ENCODE results near the gene ADAM22.

The ADAM22 gene

GRCh38 chr7:88042803-88043202 lies 108.8 kb downstream of the ADAM22 start:
- Histone ChIP-seq H3K9me2 (replicated peaks; ENCODE audit: insufficient read depth, low read length) (no peaks in the 10 kb centered on the region), H3K4me3 (ENCODE audit: insufficient read depth, low read length, poor library complexity, severe bottlenecking) (no peak overlapping the region), H3K4me2 (ENCODE audit: low read depth, low read length, poor library complexity, severe bottlenecking) (no peak overlapping the region), H3K27me3 (ENCODE audit: low read length) (no peaks in the 10 kb centered on the region), H3K79me2 (ENCODE audit: insufficient read depth, low read length) (no peaks in the 10 kb centered on the region), H3F3A (ENCODE audit: insufficient read depth) (peaks cover 3% of the 10 kb centered on the region; the same call in 1 of the 2 replicates), H3K9me3 (ENCODE audit: insufficient read depth, low read length) (no peaks in the 10 kb centered on the region), H4K20me1 (ENCODE audit: low read depth, low read length) (no peaks in the 10 kb centered on the region), H2AFZ (ENCODE audit: low read depth, low read length, severe bottlenecking) (no peak overlapping the region), H3K9ac (ENCODE audit: low read length) (no peak overlapping the region), H3K36me3 (ENCODE audit: low read length) (peaks cover 3% of the 10 kb centered on the region; the same call in 1 of the 2 replicates), H3K27ac (ENCODE audit: low read depth, low read length) (no peak overlapping the region)
- TF ChIP-seq EZH2phosphoT487 (conservative IDR thresholded peaks at IDR 0.05; ENCODE audit: low read length) (no peak), CTCF (IDR thresholded peaks at IDR 0.05; ENCODE audit: insufficient read depth, low read length, poor library complexity, severe bottlenecking) (no peak)

GRCh38 chr7:88044069-88044468 lies 110.0 kb downstream of the ADAM22 start:
- H3K27me3 ChIP-seq (ENCODE audit: low read length): no peaks in the 10 kb centered on the region
- H3K79me2 ChIP-seq (ENCODE audit: insufficient read depth, low read length): no peaks in the 10 kb centered on the region
- H3K4me3 ChIP-seq (ENCODE audit: insufficient read depth, low read length, poor library complexity, severe bottlenecking): no peak overlapping the region
- peaks cover 3% of the 10 kb centered on the region; the same call in 1 of the 2 replicates for H3K36me3 ChIP-seq (ENCODE audit: low read length)
- TF ChIP-seq CTCF (IDR thresholded peaks at IDR 0.05; ENCODE audit: insufficient read depth, low read length, poor library complexity, severe bottlenecking) (no peak), EZH2phosphoT487 (conservative IDR thresholded peaks at IDR 0.05; ENCODE audit: low read length) (no peak)
- H3K27ac ChIP-seq (ENCODE audit: low read depth, low read length): no peak overlapping the region
- H3K9me2 ChIP-seq (replicated peaks; ENCODE audit: insufficient read depth, low read length): no peaks in the 10 kb centered on the region
- no peak overlapping the region for H3K4me2 ChIP-seq (ENCODE audit: low read depth, low read length, poor library complexity, severe bottlenecking)
- H4K20me1 ChIP-seq (ENCODE audit: low read depth, low read length): peaks cover 4% of the 10 kb centered on the region; the same call in 1 of the 2 replicates
- no peaks in the 10 kb centered on the region for H3K9me3 ChIP-seq (ENCODE audit: insufficient read depth, low read length)
- no peak overlapping the region for H3K9ac ChIP-seq (ENCODE audit: low read length)
- H2AFZ ChIP-seq (ENCODE audit: low read depth, low read length, severe bottlenecking): no peak overlapping the region
- H3F3A ChIP-seq (ENCODE audit: insufficient read depth): peaks cover 3% of the 10 kb centered on the region; the same call in 1 of the 2 replicates

- Histone ChIP-seq H2AFZ (ENCODE audit: low read depth, low read length, severe bottlenecking) (no peak overlapping the region), H3K27me3 (ENCODE audit: low read length) (no peaks in the 10 kb centered on the region), H3K36me3 (ENCODE audit: low read length) (peaks cover 3% of the 10 kb centered on the region; the same call in 1 of the 2 replicates), H3K27ac (ENCODE audit: low read depth, low read length) (no peak overlapping the region), H3K9me3 (ENCODE audit: insufficient read depth, low read length) (no peaks in the 10 kb centered on the region), H3K9ac (ENCODE audit: low read length) (no peak overlapping the region), H3K9me2 (replicated peaks; ENCODE audit: insufficient read depth, low read length) (no peaks in the 10 kb centered on the region), H3F3A (ENCODE audit: insufficient read depth) (peaks cover 3% of the 10 kb centered on the region; the same call in 1 of the 2 replicates), H3K4me2 (ENCODE audit: low read depth, low read length, poor library complexity, severe bottlenecking) (no peak overlapping the region), H3K79me2 (ENCODE audit: insufficient read depth, low read length) (no peaks in the 10 kb centered on the region), H4K20me1 (ENCODE audit: low read depth, low read length) (peaks cover 4% of the 10 kb centered on the region; the same call in 1 of the 2 replicates), H3K4me3 (ENCODE audit: insufficient read depth, low read length, poor library complexity, severe bottlenecking) (no peak overlapping the region)
- no peak for TF ChIP-seq EZH2phosphoT487 (conservative IDR thresholded peaks at IDR 0.05; ENCODE audit: low read length)
- TF ChIP-seq CTCF (IDR thresholded peaks at IDR 0.05; ENCODE audit: insufficient read depth, low read length, poor library complexity, severe bottlenecking): no peak
Measured at GRCh38 chr7:88046839-88047573, 113.0 kb downstream of the ADAM22 start.
